HG03025 (cell line): ENCODE data around the gene GRIN2A.

Source experiments
- ATAC-seq: cut with Tn5 transposase; IDR thresholded peaks from one replicate; pipeline ENCODE4 v1.9.1; 2021; ENCODE audit warnings: mild to moderate bottlenecking, moderate library complexity; ENCODE audit not compliant: unreplicated experiment, low FRiP score

The GRIN2A gene

GRCh38 chr16:10188236-10188635 lies 6.0 kb upstream of the GRIN2A start:
- ATAC-seq: no peak

- ATAC-seq: no peak
Observed at GRCh38 chr16:10181196-10182162, 749 bp downstream of the GRIN2A start.

GRCh38 chr16:10180771-10181163 lies 1.5 kb downstream of the GRIN2A start:
- ATAC-seq: no peak

- ATAC-seq: no peak
Observed at GRCh38 chr16:10180042-10180770, 2.0 kb downstream of the GRIN2A start.

- no peak for ATAC-seq
Observed at GRCh38 chr16:10178526-10178925, 3.7 kb downstream of the GRIN2A start.

GRCh38 chr16:10178080-10178479 lies 4.1 kb downstream of the GRIN2A start:
- ATAC-seq: no peak

GRCh38 chr16:10172848-10173655 lies 9.2 kb downstream of the GRIN2A start:
- ATAC-seq: no peak

GRCh38 chr16:10171221-10171620 lies 11.0 kb downstream of the GRIN2A start:
- no peak for ATAC-seq

- ATAC-seq: no peak
Observed at GRCh38 chr16:10169904-10170410, 12.3 kb downstream of the GRIN2A start.

GRCh38 chr16:10169031-10169430 lies 13.2 kb downstream of the GRIN2A start:
- ATAC-seq: no peak

- no peak for ATAC-seq
Observed at GRCh38 chr16:10168258-10168657, 14.0 kb downstream of the GRIN2A start.

GRCh38 chr16:10165643-10166042 lies 16.6 kb downstream of the GRIN2A start:
- no peak for ATAC-seq

- ATAC-seq: no peak
Observed at GRCh38 chr16:10162981-10163380, 19.2 kb downstream of the GRIN2A start.

GRCh38 chr16:10156099-10156498 lies 26.1 kb downstream of the GRIN2A start:
- no peak for ATAC-seq

- no peak for ATAC-seq
Observed at GRCh38 chr16:10154389-10154788, 27.8 kb downstream of the GRIN2A start.

GRCh38 chr16:10153985-10154384 lies 28.2 kb downstream of the GRIN2A start:
- no peak for ATAC-seq

GRCh38 chr16:10151718-10152117 lies 30.5 kb downstream of the GRIN2A start:
- ATAC-seq: no peak

- ATAC-seq: no peak
Observed at GRCh38 chr16:10150906-10151305, 31.3 kb downstream of the GRIN2A start.

- ATAC-seq: no peak
Observed at GRCh38 chr16:10145542-10146035, 36.6 kb downstream of the GRIN2A start.

- no peak for ATAC-seq
Observed at GRCh38 chr16:10141671-10142070, 40.6 kb downstream of the GRIN2A start.
